OCI-M2 (cell line): ENCODE measurements around the gene ZMIZ2.
"Not testable (repeated sequence)": the region's sequence is repeated elsewhere in the genome, so short reads cannot be mapped to it uniquely, and the experiment has no call there.

ENCODE experiments used
- DNase-seq: peaks from one replicate; lab custom pipeline; 2025; ENCODE audit not compliant: unreplicated experiment; lab: John Stamatoyannopoulos, UW

ZMIZ2 gene

DNA sequence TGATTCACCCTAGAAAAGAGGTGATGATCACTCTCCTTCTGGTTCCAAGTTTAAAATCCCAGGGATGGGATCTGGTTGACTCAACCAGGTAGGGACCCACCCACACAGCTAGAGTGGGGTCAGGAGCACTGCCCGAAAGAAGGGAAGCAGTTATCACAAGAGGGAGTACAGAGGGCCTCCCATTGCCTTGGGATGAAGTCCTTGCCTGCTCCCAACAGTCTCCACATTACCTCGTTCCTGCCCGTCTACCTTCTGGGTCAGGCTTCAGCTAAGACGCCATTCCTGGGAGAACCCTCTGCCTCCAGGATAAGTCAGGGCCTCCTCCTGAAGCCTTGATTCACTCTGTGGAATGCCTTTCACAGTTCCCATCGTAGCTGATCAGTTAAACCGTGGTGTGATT lies 23.8 kb downstream of the ZMIZ2 start:
- DNase-seq, result no peak

DNA sequence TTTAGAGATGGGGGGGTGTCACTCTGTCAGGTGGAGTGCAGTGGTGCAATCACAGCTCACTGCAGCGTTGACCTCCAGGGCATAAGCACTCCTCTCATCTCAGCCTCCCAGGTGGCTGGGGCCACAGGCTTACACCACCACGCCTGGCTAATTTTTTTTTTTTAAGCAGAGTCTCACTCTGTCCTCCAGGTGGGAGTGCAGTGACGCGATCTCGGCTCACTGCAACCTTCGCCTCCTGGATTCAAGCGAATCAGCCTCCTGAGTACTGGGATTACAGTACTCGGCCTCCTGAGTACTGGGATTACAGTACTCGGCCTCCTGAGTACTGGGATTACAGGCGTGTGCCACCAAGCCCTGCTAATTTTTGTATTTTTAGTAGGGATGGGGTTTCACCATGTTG lies 24.2 kb downstream of the ZMIZ2 start:
- no peak for DNase-seq

DNA sequence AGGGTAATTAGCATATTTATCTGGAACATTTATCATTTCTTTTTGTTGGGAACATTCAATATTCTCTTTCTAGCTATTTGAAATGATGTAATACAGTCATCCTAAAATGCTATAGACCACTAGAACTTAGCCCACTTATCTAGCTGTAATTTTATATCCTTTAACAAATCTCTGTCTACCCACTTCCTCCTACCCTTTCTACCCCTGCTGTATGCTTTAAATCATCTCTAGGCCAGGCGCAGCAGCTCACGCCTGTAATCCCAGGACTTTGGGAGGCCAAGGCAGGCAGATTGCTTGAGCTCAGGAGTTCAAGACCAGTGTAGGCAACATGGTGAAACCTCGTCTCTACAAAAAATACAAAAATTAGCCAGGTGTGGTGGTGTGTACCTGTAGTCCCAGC lies 25.8 kb downstream of the ZMIZ2 start:
- DNase-seq, result not testable (repeated sequence)

DNA sequence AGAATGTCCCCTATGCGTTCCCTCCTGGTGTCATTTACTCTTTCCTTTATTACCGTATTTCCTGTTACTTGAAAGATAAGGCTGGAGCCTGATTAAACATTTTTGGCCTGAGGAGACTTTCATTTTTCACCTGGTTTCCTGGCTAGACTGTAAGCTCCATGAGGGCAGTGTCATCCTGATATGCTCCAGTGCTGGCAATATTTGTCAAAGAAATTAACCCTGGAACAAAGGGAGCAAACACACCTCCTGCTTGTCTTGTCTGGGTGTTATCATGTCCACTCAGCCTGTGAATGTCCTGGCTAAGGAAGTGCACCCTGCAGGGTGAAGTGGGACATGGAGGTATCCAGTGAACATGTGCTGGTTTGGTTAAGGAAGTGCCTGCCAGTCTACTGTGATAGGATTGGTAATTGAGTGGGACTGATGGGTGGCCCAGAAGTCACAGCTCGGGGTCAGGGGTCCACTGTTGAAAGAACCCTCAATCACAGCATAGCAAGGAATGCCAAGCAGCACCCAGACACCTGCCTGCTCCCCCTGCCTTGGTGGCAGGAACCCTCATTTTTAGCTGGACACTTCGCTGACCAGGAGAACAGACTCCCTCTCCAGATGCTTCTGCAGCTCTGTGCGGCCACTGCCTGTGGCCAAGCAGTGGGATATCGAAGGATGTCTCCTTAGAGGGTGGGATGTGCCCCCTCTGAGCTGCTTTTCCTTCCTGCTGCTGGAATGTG lies 26.9 kb downstream of the ZMIZ2 start:
- DNase-seq, result no peak

DNA sequence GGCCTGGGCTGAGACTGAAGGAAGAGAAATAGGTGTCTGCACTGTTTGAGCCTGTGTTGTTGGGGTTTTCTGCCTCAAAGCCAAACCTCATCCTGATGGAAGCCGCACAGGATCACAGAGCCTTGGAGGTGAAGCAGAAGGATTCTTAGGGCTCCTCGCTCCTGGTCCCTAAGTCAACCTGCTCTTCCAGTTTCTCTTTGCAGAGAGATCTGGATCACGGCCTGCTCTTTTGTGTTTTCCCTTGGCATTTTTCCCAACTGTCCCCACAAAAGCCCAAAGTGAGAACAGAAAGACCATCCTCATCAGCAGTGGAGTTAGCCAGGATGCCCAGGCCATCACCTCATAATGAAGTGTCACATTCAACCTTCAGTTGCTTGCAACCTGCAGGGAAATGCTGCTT lies 27.6 kb downstream of the ZMIZ2 start:
- no peak for DNase-seq

GRCh38 chr7:44782460-44782859 lies 33.8 kb downstream of the ZMIZ2 start:
- no peak for DNase-seq

- no peak for DNase-seq
These were observed 34.8 kb downstream of the ZMIZ2 start for GRCh38 chr7:44783407-44783806.

DNA sequence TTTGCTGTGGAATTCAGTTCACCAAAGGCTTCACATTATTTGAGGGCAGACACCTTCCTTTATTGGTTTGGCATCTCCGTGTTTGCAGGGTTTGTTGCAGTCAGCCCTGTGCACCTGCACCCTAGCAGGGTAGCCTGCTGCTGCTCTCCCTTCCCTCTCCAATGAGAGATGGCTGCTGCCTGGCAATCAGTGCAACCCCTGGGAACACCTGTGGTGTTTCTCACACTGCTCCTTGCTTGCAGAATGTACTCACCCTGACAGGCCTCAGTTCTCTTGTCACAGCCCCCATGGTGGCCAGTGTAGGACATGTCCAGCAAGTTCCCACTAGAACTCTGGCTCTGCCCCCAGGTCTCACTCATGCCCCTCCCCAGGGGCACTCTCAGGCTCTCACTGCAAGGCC lies 35.7 kb downstream of the ZMIZ2 start:
- no peak for DNase-seq

- DNase-seq, result not testable (repeated sequence)
These were observed 36.6 kb downstream of the ZMIZ2 start for GRCh38 chr7:44785218-44785617.

DNA sequence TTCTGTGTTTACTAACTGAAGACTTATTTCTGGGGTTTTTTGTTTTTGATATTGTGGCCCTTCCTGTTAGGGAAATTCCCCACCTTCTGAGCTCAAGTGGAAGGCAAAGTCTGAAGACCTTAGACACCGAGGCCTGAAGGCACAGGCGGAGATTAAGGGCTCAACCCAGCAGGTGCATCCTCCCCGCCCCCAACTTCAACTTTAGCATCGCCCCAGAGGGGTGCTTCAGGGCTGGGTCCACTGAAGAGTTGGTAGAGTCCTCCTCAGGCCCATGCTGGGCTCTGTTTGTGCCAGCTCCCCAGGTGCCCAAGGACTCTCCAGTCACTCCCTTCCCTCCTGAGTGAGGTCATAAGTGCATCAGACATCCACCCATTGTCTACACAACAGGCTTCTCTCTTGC lies 38.4 kb downstream of the ZMIZ2 start:
- no peak for DNase-seq

DNA sequence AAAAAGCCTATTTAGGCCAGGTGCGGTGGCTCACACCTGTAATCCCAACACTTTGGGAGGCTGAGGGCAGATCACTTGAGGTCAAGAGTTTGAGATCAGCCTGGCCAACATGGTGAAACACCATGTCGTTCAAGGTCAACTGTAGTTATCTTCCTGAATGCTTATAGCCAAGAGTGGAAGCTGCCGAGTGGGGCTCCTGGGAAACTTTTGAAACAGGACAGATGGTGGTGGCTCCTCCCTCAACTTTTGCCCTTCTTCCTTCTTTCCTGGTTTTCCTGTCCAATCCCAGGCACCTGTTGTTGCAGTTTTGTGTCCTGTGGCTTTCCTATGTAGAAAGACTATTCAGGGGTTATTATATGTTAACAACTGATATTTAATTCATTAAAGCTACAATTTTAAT lies 39.1 kb downstream of the ZMIZ2 start:
- no peak for DNase-seq

- DNase-seq, result no peak
These were observed 41.3 kb downstream of the ZMIZ2 start for GRCh38 chr7:44789990-44790389.

GRCh38 chr7:44791278-44792219 lies 42.9 kb downstream of the ZMIZ2 start:
- DNase-seq, result no peak

GRCh38 chr7:44793919-44794318 lies 45.3 kb downstream of the ZMIZ2 start:
- DNase-seq, result no peak

DNA sequence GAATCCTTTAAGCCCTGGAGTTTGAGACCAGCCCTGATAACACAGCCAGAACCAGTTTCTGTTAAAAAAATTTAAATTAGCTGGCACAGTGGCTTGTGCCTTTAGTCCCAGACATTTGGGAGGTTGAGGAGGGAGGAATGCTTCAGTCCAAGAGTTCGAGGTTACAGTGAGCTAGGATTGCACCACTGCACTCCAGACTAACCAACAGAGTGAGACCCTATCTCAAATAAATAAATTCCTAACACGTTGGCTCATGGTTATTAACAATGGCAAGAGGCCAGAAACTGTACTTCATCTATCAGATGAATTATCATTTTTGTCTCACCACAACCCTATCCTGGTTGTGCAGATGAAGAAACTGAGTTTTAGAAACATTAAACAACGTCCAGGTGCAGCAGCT lies 45.7 kb downstream of the ZMIZ2 start:
- no peak for DNase-seq

- DNase-seq, result no peak
These were observed 47.4 kb downstream of the ZMIZ2 start for GRCh38 chr7:44796034-44796503.

GRCh38 chr7:44796504-44797328 lies 48.1 kb downstream of the ZMIZ2 start, which contains the start of gene PPIA:
TSS of gene PPIA (plus strand) at chr7:44796681. CDS start at chr7:44796725, 44 bp downstream.
- peak; percentile 52 for DNase-seq

DNA sequence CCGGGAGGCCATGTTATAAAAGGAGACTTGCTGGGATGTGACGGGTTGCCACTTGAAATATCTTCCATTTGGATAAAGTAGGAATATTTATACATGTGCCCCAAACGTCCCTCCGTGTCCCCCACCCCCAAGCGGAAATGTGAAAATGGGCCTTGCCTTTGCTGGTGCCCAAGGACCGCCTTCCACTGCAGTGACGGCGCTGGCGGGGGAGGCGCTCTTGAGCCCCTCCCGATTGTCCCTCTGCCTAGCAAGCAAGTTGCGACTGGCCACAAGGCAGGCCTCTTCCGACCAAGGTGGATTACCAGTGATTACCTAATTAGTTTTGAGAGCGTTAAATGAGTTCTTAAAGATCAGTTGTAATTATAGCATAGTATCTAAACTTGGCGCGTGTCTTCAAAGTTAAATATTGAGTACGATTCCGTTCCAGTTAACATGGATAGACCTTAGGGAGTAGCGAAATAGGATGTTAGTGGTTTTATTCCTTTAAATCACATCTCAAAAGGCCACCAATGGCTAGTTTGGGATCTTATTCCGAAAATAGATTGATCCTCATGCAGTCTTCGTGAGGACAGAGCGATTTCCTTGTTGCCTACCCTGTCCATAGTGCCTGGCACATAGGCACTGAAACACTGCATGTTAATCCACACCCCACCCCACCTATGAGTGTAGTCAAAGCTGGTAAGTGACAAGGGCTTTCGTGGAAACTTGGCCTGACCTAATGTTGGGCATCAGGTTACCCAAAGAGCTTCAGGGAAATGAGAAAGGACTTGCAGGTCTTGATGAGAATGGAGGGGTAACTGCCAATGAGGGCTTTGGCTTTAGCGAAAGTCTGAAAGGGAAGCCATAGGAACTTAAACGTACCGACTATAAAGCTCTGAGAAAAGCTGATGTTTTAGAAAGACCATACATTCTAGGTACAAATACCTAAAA lies 48.9 kb downstream of the ZMIZ2 start:
- no peak for DNase-seq

GRCh38 chr7:44798649-44799305 lies 50.1 kb downstream of the ZMIZ2 start:
- DNase-seq, result no peak

GRCh38 chr7:44799939-44800338 lies 51.3 kb downstream of the ZMIZ2 start:
- DNase-seq, result no peak
